Osteocyte (in vitro differentiated cells): ENCODE data around the gene CLDN4. TPM values are rescaled to one million over a fixed set of nuclear protein-coding genes. Genes with fewer than 3 reads are reported as not detected.

Experiments
- DNase-seq: peaks from one replicate; pipeline ENCODE4 v3.0.0; 2021; ENCODE audit warnings: mixed read lengths; ENCODE audit not compliant: unreplicated experiment; ENCODE audit errors: extremely low spot score
- H3K27ac Mint-ChIP-seq: one replicate; pipeline ENCODE4 v1.8.0; 2021; ENCODE audit warnings: mild to moderate bottlenecking, mixed read lengths; ENCODE audit not compliant: unreplicated experiment
- H3K27me3 Mint-ChIP-seq: one replicate; pipeline ENCODE4 v1.8.0; 2021; ENCODE audit warnings: mixed read lengths; ENCODE audit not compliant: unreplicated experiment
- H3K36me3 Mint-ChIP-seq: one replicate; pipeline ENCODE4 v1.8.0; 2021; ENCODE audit warnings: mixed read lengths; ENCODE audit not compliant: unreplicated experiment
- H3K4me1 Mint-ChIP-seq: one replicate; pipeline ENCODE4 v1.8.0; 2021; ENCODE audit warnings: mixed read lengths; ENCODE audit not compliant: unreplicated experiment
- H3K4me3 Mint-ChIP-seq: one replicate; pipeline ENCODE4 v1.8.0; 2021; ENCODE audit warnings: mild to moderate bottlenecking, moderate library complexity, mixed read lengths; ENCODE audit not compliant: unreplicated experiment
- H3K9me3 Mint-ChIP-seq: one replicate; pipeline ENCODE4 v1.8.0; 2021; ENCODE audit warnings: mixed read lengths; ENCODE audit not compliant: unreplicated experiment
- total RNA-seq: library from RNA; stranded (reverse); gene quantifications from 2 replicates; pipeline ENCODE4 v1.2.1, GENCODE V29; 2021
- TF ChIP-seq, protein P1 (sequence below): fragments of 200-600 bp; sonication (generic); IDR thresholded peaks from 2 replicates; pipeline ENCODE4 v1.5.0; 2021; ENCODE audit warnings: antibody characterized with exemption, mild to moderate bottlenecking, moderate library complexity

CLDN4 gene
- total RNA-seq, 1 donor from 2014 or later = 0.62 TPM

DNA sequence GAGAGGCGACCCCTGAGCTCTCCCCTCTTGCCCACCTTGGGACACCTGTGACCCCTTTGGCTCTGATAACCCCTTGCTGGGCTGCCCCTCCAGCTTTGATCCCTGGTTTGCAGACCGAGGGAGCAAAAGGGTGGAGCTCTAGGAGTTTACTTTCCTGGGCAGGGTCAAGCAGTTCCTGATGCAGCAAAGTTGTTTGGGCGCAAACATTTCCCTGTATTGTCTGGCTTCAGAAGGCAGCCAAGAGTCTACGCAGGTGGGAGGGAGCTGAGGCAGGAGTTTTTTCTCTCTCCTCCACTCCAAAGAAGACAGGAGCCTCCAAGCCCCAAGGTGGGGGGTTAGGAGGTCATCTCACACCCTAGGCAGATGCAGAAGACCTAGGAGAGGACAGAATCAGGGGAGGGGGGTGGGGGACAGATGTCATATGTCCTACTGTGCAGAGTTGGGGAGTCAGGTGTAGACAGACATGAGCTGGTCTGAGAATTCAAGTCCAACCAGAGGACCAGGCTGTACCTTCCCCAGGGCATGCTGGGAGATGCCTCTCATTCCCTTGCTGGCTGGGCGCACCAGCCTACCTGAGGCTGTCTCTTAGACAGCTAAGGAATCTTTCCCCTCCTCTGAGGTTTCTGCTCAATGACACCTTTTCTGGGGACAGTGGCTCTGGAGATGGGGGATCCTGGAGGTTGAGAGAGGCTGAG lies 50.7 kb downstream of the CLDN4 start:
- Mint-ChIP-seq H3K36me3 (no peaks in the 10 kb centered on the region), H3K4me1 (peaks cover 15% of the 10 kb centered on the region), H3K4me3 (no peak overlapping the region), H3K27me3 (peaks cover 4% of the 10 kb centered on the region), H3K27ac (no peak overlapping the region), H3K9me3 (no peaks in the 10 kb centered on the region)
- no peak for DNase-seq
- TF ChIP-seq, protein P1, sequence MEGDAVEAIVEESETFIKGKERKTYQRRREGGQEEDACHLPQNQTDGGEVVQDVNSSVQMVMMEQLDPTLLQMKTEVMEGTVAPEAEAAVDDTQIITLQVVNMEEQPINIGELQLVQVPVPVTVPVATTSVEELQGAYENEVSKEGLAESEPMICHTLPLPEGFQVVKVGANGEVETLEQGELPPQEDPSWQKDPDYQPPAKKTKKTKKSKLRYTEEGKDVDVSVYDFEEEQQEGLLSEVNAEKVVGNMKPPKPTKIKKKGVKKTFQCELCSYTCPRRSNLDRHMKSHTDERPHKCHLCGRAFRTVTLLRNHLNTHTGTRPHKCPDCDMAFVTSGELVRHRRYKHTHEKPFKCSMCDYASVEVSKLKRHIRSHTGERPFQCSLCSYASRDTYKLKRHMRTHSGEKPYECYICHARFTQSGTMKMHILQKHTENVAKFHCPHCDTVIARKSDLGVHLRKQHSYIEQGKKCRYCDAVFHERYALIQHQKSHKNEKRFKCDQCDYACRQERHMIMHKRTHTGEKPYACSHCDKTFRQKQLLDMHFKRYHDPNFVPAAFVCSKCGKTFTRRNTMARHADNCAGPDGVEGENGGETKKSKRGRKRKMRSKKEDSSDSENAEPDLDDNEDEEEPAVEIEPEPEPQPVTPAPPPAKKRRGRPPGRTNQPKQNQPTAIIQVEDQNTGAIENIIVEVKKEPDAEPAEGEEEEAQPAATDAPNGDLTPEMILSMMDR = no peak

DNA sequence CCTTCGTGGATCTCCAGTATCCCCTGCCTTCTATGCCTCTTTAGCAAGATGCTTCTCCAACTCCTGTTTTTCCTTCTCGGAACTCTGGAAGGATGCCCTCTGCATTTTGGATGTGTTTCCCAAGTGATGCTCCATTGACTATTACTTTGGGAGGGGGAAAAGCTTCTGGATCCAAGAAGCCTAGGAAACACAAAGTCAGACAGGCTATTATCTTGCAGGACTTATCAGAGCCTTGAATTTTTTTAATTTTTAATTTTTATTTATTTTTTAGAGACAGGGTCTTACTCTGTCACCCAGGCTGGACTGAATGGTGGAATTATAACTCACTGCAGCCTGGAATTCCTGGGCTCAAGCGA lies 51.2 kb downstream of the CLDN4 start:
- no peak overlapping the region for H3K4me3 Mint-ChIP-seq
- H3K4me1 Mint-ChIP-seq = peaks cover 19% of the 10 kb centered on the region
- DNase-seq = no peak
- peaks cover 4% of the 10 kb centered on the region for H3K27me3 Mint-ChIP-seq
- no peaks in the 10 kb centered on the region for H3K9me3 Mint-ChIP-seq
- H3K27ac Mint-ChIP-seq = no peak overlapping the region
- H3K36me3 Mint-ChIP-seq = no peaks in the 10 kb centered on the region
- TF ChIP-seq, protein P1 = no peak

Other genes starting within 250 kb of the CLDN4 start
- gene MLXIPL, start 206.5 kb upstream of the CLDN4 start, total RNA-seq = 0.43 TPM in 1 of 2 replicates, not detected in the other
- gene VPS37D, start 163.2 kb upstream of the CLDN4 start, total RNA-seq = 5.0 and 6.2 TPM in 2 replicates
- gene DNAJC30, start 147.5 kb upstream of the CLDN4 start, total RNA-seq = 13.8 and 14.5 TPM in 2 replicates
- gene BUD23, start 147.4 kb upstream of the CLDN4 start, total RNA-seq = 47.2 and 56.7 TPM in 2 replicates
- gene STX1A, start 111.3 kb upstream of the CLDN4 start, total RNA-seq = 21.7 and 24.0 TPM in 2 replicates
- 14.0 and 17.4 TPM in 2 replicates for gene ABHD11, start 92.2 kb upstream of the CLDN4 start, total RNA-seq
- gene CLDN3, start 60.7 kb upstream of the CLDN4 start, total RNA-seq = not detected in 2 replicates
- 2.2 and 2.7 TPM in 2 replicates for gene METTL27, start 11.5 kb downstream of the CLDN4 start, total RNA-seq
- not detected in 2 replicates for gene TMEM270, start 30.2 kb downstream of the CLDN4 start, total RNA-seq
- 13.3 and 13.5 TPM in 2 replicates for gene ELN, start 197.2 kb downstream of the CLDN4 start, total RNA-seq